Choroid plexus epithelial cell (primary cell): Measurements from ENCODE around the gene FOXN3.

Source experiments
- DNase-seq: peaks from one replicate; pipeline ENCODE4 v3.0.0-alpha.2; 2010; ENCODE audit warnings: low read depth
- H3K4me3 ChIP-seq: 2 replicates; pipeline ENCODE4 v1.5.1; 2011; ENCODE audit warnings: low read depth, mild to moderate bottlenecking, control low read depth, low read length, moderate library complexity
- CTCF ChIP-seq: conservative IDR thresholded peaks from 2 replicates; pipeline ENCODE4 v1.5.1; 2011; ENCODE audit warnings: low read depth, mild to moderate bottlenecking, control low read depth, inconsistent platforms, low read length, moderate library complexity

FOXN3 gene

GRCh38 chr14:89384636-89385035 lies 32.4 kb downstream of the FOXN3 start:
- no peak overlapping the region for H3K4me3 ChIP-seq
- TF ChIP-seq CTCF: no peak
- no peak for DNase-seq

GRCh38 chr14:89384023-89384422 lies 33.0 kb downstream of the FOXN3 start:
- no peak for TF ChIP-seq CTCF
- no peak for DNase-seq
- no peak overlapping the region for H3K4me3 ChIP-seq

- H3K4me3 ChIP-seq: no peak overlapping the region
- TF ChIP-seq CTCF: no peak
Observed at GRCh38 chr14:89382901-89383845, 33.9 kb downstream of the FOXN3 start.

GRCh38 chr14:89382487-89382886 lies 34.5 kb downstream of the FOXN3 start:
- DNase-seq: no peak
- no peak for TF ChIP-seq CTCF
- H3K4me3 ChIP-seq: no peak overlapping the region

More at GRCh38 chr14:89382901-89383845, 33.9 kb downstream of the FOXN3 start:
- DNase-seq: no peak

GRCh38 chr14:89379891-89380820 lies 36.9 kb downstream of the FOXN3 start:
- no peak for DNase-seq
- no peak for TF ChIP-seq CTCF
- no peak overlapping the region for H3K4me3 ChIP-seq

- H3K4me3 ChIP-seq: no peak overlapping the region
- no peak for DNase-seq
- TF ChIP-seq CTCF: no peak
Observed at GRCh38 chr14:89379006-89379405, 38.0 kb downstream of the FOXN3 start.
